ENCODE results near the gene PNRC2. TPM values are rescaled to one million over a fixed set of nuclear protein-coding genes. Genes with fewer than 3 reads are reported as not detected.

PNRC2 gene
- total and polyA plus RNA-seq, 2 of the 13 experiments (the other 11 are each of a cell fraction or from before 2014, with no cell fraction given) = 74.9 to 97.5 TPM

DNA sequence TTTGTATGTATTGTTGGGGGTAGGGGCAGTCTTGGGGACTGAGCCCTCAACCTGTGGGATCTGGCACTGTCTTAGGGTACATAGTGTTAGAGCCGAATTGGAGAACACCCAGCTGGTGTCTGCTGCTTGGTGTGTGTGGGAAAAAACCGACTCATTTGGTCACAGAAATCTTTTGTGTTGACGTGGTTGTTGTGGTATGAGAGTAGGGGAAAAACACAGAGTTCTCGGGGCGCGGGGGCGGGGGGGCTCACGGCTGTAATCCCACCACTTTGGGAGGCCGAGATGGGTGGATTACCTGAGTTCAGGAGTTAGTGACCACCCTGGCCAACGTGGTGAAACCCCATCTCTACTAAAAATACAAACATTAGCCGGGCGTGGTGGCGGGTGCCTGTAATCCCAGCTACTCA lies 35.8 kb downstream of the PNRC2 start:
- BruUV-seq (replicated peaks) = no TSS peak
- Histone ChIP-seq H3K36me3 (replicated peaks in 1 of 2; ENCODE audit: control insufficient read depth in 1 of 2, insufficient read depth in 2 of 2, low read length in 2 of 2) (no peaks in the 10 kb centered on the region), H3K4me3 (replicated peaks in 1 of 3; ENCODE audit: insufficient read depth in 1 of 3, low read depth in 2 of 3, low read length in 3 of 3) (no peak overlapping the region), H3K79me2 (ENCODE audit: insufficient read depth, low read length) (no peaks in the 10 kb centered on the region), H3K27ac (ENCODE audit: extremely low read length, insufficient read depth, low read length) (no peak overlapping the region), H3K9me3 (ENCODE audit: low read length) (no peaks in the 10 kb centered on the region), H3K27me3 (ENCODE audit: control insufficient read depth in 1 of 2, insufficient read depth in 2 of 2, low read length in 2 of 2) (no peaks in the 10 kb centered on the region), H4K20me1 (ENCODE audit: insufficient read depth, low read length) (no peaks in the 10 kb centered on the region), H3K9ac (ENCODE audit: insufficient read depth, low read depth, low read length) (no peak overlapping the region), H3K4me1 (ENCODE audit: insufficient read depth, low read length) (peaks cover 50% of the 10 kb centered on the region), H3K4me2 (ENCODE audit: low read depth, low read length) (no peak overlapping the region), H2AFZ (ENCODE audit: low read length) (no peak overlapping the region)
- FAIRE-seq = no peak
- no peak for TF ChIP-seq ZNF724P (CRISPR knock-in tag; IDR thresholded peaks at IDR 0.05; ENCODE audit: borderline replicate concordance)
- TF ChIP-seq ATAD3A (CRISPR knock-in tag; IDR thresholded peaks at IDR 0.05) = no peak
- TF ChIP-seq, protein P1, sequence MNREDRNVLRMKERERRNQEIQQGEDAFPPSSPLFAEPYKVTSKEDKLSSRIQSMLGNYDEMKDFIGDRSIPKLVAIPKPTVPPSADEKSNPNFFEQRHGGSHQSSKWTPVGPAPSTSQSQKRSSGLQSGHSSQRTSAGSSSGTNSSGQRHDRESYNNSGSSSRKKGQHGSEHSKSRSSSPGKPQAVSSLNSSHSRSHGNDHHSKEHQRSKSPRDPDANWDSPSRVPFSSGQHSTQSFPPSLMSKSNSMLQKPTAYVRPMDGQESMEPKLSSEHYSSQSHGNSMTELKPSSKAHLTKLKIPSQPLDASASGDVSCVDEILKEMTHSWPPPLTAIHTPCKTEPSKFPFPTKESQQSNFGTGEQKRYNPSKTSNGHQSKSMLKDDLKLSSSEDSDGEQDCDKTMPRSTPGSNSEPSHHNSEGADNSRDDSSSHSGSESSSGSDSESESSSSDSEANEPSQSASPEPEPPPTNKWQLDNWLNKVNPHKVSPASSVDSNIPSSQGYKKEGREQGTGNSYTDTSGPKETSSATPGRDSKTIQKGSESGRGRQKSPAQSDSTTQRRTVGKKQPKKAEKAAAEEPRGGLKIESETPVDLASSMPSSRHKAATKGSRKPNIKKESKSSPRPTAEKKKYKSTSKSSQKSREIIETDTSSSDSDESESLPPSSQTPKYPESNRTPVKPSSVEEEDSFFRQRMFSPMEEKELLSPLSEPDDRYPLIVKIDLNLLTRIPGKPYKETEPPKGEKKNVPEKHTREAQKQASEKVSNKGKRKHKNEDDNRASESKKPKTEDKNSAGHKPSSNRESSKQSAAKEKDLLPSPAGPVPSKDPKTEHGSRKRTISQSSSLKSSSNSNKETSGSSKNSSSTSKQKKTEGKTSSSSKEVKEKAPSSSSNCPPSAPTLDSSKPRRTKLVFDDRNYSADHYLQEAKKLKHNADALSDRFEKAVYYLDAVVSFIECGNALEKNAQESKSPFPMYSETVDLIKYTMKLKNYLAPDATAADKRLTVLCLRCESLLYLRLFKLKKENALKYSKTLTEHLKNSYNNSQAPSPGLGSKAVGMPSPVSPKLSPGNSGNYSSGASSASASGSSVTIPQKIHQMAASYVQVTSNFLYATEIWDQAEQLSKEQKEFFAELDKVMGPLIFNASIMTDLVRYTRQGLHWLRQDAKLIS (CRISPR knock-in tag; IDR thresholded peaks at IDR 0.05) = no peak
- TF ChIP-seq MED8 (CRISPR knock-in tag; IDR thresholded peaks at IDR 0.05; ENCODE audit: insufficient replicate concordance) = no peak
- no peak for TF ChIP-seq ELF3 (CRISPR knock-in tag; IDR thresholded peaks at IDR 0.05)
- no peak for TF ChIP-seq TSC22D2 (CRISPR knock-in tag; IDR thresholded peaks at IDR 0.05; ENCODE audit: borderline replicate concordance)
- TF ChIP-seq MBD4 (IDR thresholded peaks at IDR 0.05; ENCODE audit: borderline replicate concordance, low read length) = no peak
- no peak for TF ChIP-seq RFXAP (CRISPR knock-in tag; IDR thresholded peaks at IDR 0.05; ENCODE audit: borderline replicate concordance)
- TF ChIP-seq, protein P2, sequence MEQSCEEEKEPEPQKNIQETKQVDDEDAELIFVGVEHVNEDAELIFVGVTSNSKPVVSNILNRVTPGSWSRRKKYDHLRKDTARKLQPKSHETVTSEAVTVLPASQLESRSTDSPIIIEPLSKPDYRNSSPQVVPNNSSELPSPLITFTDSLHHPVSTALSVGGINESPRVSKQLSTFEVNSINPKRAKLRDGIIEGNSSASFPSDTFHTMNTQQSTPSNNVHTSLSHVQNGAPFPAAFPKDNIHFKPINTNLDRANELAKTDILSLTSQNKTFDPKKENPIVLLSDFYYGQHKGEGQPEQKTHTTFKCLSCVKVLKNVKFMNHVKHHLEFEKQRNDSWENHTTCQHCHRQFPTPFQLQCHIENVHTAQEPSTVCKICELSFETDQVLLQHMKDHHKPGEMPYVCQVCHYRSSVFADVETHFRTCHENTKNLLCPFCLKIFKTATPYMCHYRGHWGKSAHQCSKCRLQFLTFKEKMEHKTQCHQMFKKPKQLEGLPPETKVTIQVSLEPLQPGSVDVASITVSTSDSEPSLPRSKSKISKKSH (CRISPR knock-in tag; IDR thresholded peaks at IDR 0.05; ENCODE audit: borderline replicate concordance) = no peak
- TF ChIP-seq SRY (CRISPR knock-in tag; IDR thresholded peaks at IDR 0.05) = no peak
- TF ChIP-seq ZNF251 (CRISPR knock-in tag; IDR thresholded peaks at IDR 0.05) = no peak
- TF ChIP-seq GATA4 (IDR thresholded peaks at IDR 0.05; ENCODE audit: borderline replicate concordance, low read depth) = no peak
- no peak for TF ChIP-seq MAF1 (CRISPR knock-in tag; IDR thresholded peaks at IDR 0.05; ENCODE audit: borderline replicate concordance)
- no peak for TF ChIP-seq RFX1 (IDR thresholded peaks at IDR 0.05)
- TF ChIP-seq NBN (conservative IDR thresholded peaks at IDR 0.05) = no peak
- TF ChIP-seq, protein P3, sequence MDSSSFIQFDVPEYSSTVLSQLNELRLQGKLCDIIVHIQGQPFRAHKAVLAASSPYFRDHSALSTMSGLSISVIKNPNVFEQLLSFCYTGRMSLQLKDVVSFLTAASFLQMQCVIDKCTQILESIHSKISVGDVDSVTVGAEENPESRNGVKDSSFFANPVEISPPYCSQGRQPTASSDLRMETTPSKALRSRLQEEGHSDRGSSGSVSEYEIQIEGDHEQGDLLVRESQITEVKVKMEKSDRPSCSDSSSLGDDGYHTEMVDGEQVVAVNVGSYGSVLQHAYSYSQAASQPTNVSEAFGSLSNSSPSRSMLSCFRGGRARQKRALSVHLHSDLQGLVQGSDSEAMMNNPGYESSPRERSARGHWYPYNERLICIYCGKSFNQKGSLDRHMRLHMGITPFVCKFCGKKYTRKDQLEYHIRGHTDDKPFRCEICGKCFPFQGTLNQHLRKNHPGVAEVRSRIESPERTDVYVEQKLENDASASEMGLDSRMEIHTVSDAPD (CRISPR knock-in tag; IDR thresholded peaks at IDR 0.05) = no peak
- in situ Hi-C loops (cut with HindIII; ENCODE audit: extremely low pct_ligation_motif_present, low pct_unique_long_range_greater_than_20kb) (no loop called here), intact Hi-C loops (cut with micrococcal nuclease; ENCODE audit: unreplicated experiment) (no loop called here)
- WGBS (ENCODE audit: low lambda C conversion rate) = 89% methylated on average over 12 of the region's 13 CpGs
- POLR2A ChIA-PET = no interaction called here
- no peak for ATAC-seq
- CTCF ChIA-PET (ENCODE audit: low intra/inter-chr PET ratio, low total read pairs) = no interaction called here
- DNase-seq (ENCODE audit: low spot score) = no peak
